ENCODE measurements around the gene ME1.
"Not testable (repeated sequence)": the region's sequence is repeated elsewhere in the genome, so short reads cannot be mapped to it uniquely, and the experiment has no call there.

Gene ME1

DNA sequence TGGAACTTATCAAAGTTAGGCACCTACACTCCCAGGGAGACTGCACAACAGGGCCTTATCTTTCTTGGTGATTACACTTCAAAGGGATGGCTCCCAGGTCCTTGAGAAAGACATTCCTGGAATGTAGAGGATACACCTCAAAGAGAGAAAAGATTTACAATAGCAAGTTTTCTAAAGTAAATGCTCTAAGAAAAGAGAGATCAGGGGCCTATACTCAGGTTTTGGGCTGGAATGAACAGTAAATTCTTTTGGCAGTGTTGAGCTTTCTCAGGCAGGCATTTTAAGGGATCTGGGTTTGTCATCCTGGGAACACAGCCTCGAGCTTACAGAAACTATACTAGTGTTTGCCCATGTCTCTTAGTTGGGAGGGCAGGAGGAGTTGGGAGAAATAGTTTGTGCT lies 31.7 kb upstream of the ME1 start:
- in situ Hi-C loops (cut with HindIII; ENCODE audit: low sequenced_read_pairs): no loop called here
- no peak for TF ChIP-seq CTCF (IDR thresholded peaks at IDR 0.05; ENCODE audit: low read depth, low read length)
- DNase-seq (ENCODE audit: low read depth, low spot score): no peak
- H3K4me3 ChIP-seq (ENCODE audit: low read depth, low read length): no peak overlapping the region

GRCh38 chr6:83461438-83461837 lies 30.6 kb upstream of the ME1 start:
- TF ChIP-seq CTCF (IDR thresholded peaks at IDR 0.05; ENCODE audit: low read depth, low read length): no peak
- in situ Hi-C loops (cut with HindIII; ENCODE audit: low sequenced_read_pairs): no loop called here
- DNase-seq (ENCODE audit: low read depth, low spot score): no peak

GRCh38 chr6:83459663-83460062 lies 28.8 kb upstream of the ME1 start:
- no peak for TF ChIP-seq CTCF (IDR thresholded peaks at IDR 0.05; ENCODE audit: low read depth, low read length)
- DNase-seq (ENCODE audit: low read depth, low spot score): no peak
- in situ Hi-C loops (cut with HindIII; ENCODE audit: low sequenced_read_pairs): no loop called here
- no peak overlapping the region for H3K4me3 ChIP-seq (ENCODE audit: low read depth, low read length)

More at GRCh38 chr6:83461438-83461837, 30.6 kb upstream of the ME1 start:
- no peak overlapping the region for H3K4me3 ChIP-seq (ENCODE audit: low read depth, low read length)

DNA sequence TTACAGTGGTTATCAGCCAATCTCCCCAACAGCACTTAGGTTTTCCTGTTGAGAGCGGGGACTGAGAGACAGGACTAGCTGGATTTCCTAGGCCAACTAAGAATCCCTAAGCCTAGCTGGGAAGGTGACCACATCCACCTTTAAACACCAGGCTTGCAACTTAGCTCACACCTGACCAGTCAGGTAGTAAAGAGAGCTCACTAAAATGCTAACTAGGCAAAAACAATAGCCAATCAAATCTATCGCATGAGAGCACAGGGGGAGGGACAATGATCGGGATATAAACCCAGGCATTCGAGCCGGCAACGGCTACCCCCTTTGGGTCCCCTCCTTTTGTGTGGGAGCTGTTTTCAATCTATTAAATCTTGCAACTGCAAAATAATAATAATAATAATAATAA lies 19.2 kb upstream of the ME1 start:
- H3K4me3 ChIP-seq (ENCODE audit: low read depth, low read length); DNase-seq (ENCODE audit: low read depth, low spot score); in situ Hi-C loops (cut with HindIII; ENCODE audit: low sequenced_read_pairs): not testable (repeated sequence)

- DNase-seq (ENCODE audit: low read depth, low spot score); in situ Hi-C loops (cut with HindIII; ENCODE audit: low sequenced_read_pairs); H3K4me3 ChIP-seq (ENCODE audit: low read depth, low read length): not testable (repeated sequence)
Observed at GRCh38 chr6:83444086-83444699, 13.3 kb upstream of the ME1 start.

DNA sequence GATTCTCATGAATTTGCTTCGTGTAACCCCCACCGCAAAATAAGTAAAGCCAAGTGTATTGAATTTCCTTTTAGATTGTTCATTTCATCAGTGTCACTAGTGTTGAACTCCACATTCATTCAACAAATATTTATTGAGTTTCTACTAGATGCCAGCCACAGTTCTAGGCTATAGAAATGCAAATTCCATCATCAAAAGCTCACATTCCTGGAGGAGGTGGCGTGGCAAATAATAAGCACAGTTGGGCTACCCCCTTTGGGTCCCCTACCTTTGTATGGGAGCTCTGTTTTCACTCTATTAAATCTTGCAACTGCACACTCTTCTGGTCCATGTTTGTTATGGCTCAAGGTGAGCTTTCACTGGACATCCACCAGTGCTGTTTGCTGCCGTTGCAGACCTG lies 12.7 kb upstream of the ME1 start:
- no peak overlapping the region for H3K4me3 ChIP-seq (ENCODE audit: low read depth, low read length)
- in situ Hi-C loops (cut with HindIII; ENCODE audit: low sequenced_read_pairs): no loop called here
- no peak for TF ChIP-seq CTCF (IDR thresholded peaks at IDR 0.05; ENCODE audit: low read depth, low read length)
- DNase-seq (ENCODE audit: low read depth, low spot score): no peak

- DNase-seq (ENCODE audit: low read depth, low spot score): peak; percentile 44
- TF ChIP-seq CTCF (IDR thresholded peaks at IDR 0.05; ENCODE audit: low read depth, low read length): no peak
- H3K4me3 ChIP-seq (ENCODE audit: low read depth, low read length): no peak overlapping the region
- in situ Hi-C loops (cut with HindIII; ENCODE audit: low sequenced_read_pairs): no loop called here
Observed at GRCh38 chr6:83442752-83443151, 11.9 kb upstream of the ME1 start.

GRCh38 chr6:83439201-83439600 lies 8.3 kb upstream of the ME1 start:
- no peak for DNase-seq (ENCODE audit: low read depth, low spot score)
- no peak for TF ChIP-seq CTCF (IDR thresholded peaks at IDR 0.05; ENCODE audit: low read depth, low read length)
- in situ Hi-C loops (cut with HindIII; ENCODE audit: low sequenced_read_pairs): no loop called here
- no peak overlapping the region for H3K4me3 ChIP-seq (ENCODE audit: low read depth, low read length)
